NCI-H146 treated with DMSO at 0.1 percent for 48 hours (cell line): ENCODE data around the gene MAPK12.
"Not testable (repeated sequence)": the region's sequence is repeated elsewhere in the genome, so short reads cannot be mapped to it uniquely, and the experiment has no call there.

Source experiments
- DNase-seq: peaks from one replicate; lab custom pipeline; 2025; ENCODE audit not compliant: unreplicated experiment; lab: John Stamatoyannopoulos, UW

MAPK12 gene

GRCh38 chr22:50282361-50283155, 21.1 kb upstream of the MAPK12 start:
- no peak for DNase-seq

DNA sequence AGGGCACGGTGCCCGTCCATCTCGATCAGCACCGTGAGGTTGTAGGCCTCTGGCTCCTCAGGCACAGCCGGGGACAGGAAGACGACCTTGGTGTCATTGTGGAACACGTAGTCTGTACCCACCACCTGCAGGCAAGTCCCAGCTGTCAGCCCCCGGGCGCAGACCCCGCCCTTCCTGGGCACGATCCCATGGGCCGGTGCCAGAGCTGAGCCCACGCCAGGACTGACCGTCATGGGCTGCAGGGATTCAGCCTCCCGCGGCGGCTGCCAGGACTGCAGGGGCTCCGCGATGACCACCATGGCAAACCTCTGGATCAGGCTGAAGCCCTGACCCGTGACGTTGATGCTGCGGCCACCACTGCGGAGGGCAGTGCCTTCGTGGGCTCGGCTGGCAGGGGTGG, 20.5 kb upstream of the MAPK12 start:
- DNase-seq: no peak

DNA sequence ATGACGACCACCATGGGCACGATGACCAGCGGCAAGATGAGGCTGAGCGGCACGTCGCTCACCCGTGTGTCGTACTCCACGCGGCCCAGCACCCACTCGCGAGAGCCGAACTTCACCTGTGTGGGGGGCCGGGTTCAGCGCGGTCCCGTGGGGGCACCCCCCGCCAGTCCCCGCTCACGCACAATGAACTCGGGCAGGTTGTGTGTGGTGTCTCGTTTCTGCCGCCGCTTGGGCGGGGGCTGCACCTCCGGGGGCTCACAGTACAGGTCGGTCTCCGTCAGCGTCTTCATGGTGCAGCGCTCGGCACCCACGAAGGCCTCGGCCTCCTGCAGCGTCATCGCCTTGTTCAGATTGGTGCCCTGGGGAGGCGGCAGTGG, 19.9 kb upstream of the MAPK12 start:
- DNase-seq: no peak

DNA sequence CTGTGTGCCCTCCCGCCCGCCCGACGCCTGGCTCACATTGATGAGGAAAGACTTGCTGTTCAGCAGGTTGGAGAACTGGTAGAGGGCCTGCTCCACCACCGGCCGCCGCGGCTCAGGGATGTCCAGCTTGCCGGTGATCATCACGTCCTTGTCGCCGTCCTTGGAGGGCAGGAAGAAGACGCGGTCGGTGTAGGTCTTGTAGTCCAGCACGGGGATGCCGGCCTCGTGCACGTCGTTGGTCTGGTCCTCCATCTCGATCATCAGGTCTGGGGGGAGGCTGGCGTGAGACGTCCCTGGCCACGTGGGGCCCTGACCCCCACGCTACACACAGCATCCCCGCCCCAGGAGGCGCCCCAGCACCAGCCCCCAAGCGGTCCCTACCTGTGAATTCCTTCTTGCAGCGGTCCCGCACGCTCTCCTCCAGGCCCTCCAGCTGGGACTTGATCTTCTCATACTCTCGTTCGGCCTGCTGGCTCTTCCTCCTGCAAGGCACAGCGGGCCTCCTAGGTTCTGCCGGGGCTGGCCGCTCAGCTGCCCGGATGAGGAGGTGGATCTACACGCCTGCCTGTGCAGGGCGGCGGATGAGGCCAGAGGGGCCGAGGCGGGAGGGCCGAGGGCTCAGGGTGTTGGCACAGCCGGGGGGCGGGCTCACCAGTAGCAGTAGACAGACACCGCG, 19.4 kb upstream of the MAPK12 start:
- DNase-seq: no peak

DNA sequence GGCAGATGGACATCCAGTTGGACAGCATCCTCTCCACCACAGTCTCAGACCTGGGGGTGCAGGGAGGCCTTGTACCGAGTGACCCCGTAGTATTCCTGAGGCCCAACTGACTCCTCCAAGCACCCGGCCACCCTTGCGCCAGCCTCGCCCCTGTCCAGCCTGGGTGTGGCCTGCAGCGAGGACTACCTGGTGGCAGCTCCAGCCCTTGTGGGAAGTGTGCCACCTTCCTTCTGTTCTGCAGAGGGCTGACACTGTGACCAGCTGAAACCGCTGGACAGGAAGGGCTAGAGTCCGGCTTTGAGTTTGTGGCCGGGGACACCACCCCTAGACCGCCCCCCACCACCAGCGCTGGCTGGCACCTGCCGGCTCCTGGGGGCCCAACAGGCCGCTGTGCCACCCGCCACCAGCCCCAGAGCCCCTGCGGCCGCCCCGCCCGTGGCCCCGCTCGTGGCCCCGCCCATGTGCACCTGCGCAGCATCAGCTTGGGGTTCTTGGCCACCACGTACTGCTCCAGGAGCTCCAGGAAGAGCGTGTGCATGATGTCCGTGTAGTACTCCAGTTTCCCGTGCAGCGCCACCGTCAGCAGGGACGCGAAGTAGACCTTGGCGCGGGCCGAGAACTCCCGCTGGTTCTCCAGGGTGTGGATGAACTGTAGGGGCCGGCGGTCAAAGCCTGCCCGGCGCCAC, 18.7 kb upstream of the MAPK12 start:
- no peak for DNase-seq

GRCh38 chr22:50278956-50279619, 17.6 kb upstream of the MAPK12 start:
- DNase-seq: no peak

GRCh38 chr22:50278461-50278860, 17.0 kb upstream of the MAPK12 start:
- DNase-seq: no peak

GRCh38 chr22:50277761-50278160, 16.3 kb upstream of the MAPK12 start:
- no peak for DNase-seq

GRCh38 chr22:50276143-50276542, 14.7 kb upstream of the MAPK12 start:
- DNase-seq: no peak

GRCh38 chr22:50275181-50276055, 13.9 kb upstream of the MAPK12 start:
- DNase-seq: no peak

GRCh38 chr22:50274771-50275170, 13.3 kb upstream of the MAPK12 start:
- DNase-seq: no peak

DNA sequence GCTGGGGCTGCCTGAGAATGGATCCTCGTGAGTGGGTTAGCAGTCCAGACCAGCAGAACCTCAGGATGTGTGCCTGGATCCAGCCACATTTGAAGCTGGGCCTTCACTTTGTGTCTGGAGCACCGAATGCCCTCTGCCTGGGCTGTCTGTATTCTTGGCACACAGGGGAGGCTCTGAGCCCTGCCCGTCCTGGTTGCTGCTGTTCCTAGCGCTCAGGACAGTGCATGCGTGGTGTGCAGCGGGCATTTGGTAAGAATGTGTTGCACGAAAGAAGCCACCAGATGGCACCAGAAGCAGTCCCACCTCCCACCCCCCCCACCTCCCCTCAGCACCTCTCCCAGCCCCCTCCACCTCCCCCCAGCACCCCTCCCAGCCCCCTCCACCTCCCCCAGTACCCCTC, 12.8 kb upstream of the MAPK12 start:
- no peak for DNase-seq

GRCh38 chr22:50273781-50274180, 12.3 kb upstream of the MAPK12 start:
- DNase-seq: not testable (repeated sequence)

DNA sequence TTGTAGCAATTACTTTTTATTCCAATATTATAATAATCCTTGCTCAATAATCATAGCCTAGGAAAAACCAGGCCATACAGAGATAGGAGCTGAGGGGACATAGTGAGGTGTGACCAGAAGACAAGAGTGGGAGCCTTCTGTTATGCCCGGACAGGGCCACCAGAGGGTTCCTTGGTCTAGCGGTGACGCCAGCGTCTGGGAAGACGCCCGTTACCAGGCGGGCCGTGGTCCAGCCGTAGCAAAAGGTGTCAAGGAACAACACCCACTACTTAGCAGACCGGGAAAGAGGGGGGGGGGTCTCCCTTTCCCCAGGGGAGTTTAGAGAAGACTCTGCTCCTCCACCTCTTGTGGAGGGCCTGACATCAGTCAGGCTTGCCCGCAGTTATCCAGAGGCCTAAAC, 11.9 kb upstream of the MAPK12 start:
- not testable (repeated sequence) for DNase-seq

- no peak for DNase-seq
Measured at GRCh38 chr22:50272044-50272802, 10.7 kb upstream of the MAPK12 start.

- peak; percentile 9 for DNase-seq
Measured at GRCh38 chr22:50271519-50271970, 10.1 kb upstream of the MAPK12 start.

GRCh38 chr22:50270666-50271394, 9.3 kb upstream of the MAPK12 start:
- no peak for DNase-seq

DNA sequence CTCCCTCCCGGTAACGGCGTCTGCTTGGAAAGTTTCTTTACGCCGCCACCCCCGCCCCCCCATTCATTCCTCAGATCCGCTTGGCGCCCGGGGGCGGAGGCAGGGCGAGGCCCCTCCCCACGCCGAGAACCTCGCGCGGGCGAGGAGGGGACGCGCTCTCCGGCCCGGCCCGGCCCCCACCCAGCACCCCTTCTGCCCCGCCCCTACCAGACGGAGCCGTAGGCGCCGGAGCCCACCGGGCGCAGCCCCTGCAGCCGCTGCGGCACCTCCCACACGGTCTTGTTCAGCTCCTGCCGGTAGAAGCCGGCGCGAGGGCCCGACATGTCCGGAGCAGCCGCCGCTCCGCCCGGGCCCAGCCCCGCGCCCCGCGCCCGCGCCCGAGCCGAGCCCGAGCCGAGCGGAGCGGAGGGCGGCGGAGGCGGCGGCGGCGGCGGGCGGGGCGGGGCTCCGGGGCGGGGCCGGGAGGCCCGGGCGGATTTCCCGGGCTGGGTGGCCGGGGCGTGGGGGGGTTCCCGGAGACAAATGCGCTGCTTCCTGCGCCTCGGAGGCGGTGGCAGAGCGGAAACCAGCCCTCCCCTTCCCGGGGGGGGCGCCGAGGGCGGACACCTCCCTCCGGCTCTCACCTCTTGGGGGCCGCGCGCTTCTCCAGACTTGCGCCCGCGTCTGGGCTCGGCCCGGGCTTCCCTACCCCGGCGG, 8.6 kb upstream of the MAPK12 start, which contains the start of gene MAPK11:
Gene MAPK11 (minus strand): TSS at position 411 of the 696 bp plus-strand sequence. CDS start 88 bp downstream, at position 323.
- DNase-seq: no peak
